Epithelial cell of proximal tubule (primary cell): ENCODE results near the gene TEDDM1. TPM values are rescaled to one million over a fixed set of nuclear protein-coding genes. Genes with fewer than 3 reads are reported as not detected.

Experiments used
- DNase-seq: peaks from one replicate; pipeline ENCODE4 v3.0.0-alpha.2; 2011; ENCODE audit warnings: low read depth
- H3K4me3 ChIP-seq: 2 replicates; pipeline ENCODE4 v1.5.1; 2011; ENCODE audit warnings: low read depth, mild to moderate bottlenecking, low read length
- CTCF ChIP-seq: conservative IDR thresholded peaks from 2 replicates; pipeline ENCODE4 v1.5.1; 2012; ENCODE audit warnings: low read depth, mild to moderate bottlenecking, low read length
- total RNA-seq: library from RNA; depleted of rRNA; stranded (reverse); fragments of >200 nt; gene quantifications from 2 replicates; pipeline ENCODE4 v1.2.3, GENCODE V29; 2015

Gene TEDDM1
- total RNA-seq, 1 donor from 2014 or later = not detected

GRCh38 chr1:182408435-182409075, 8.1 kb upstream of the TEDDM1 start:
- H3K4me3 ChIP-seq = no peak overlapping the region
- DNase-seq = no peak
- TF ChIP-seq CTCF = no peak

- H3K4me3 ChIP-seq = no peak overlapping the region
- no peak for TF ChIP-seq CTCF
- no peak for DNase-seq
Observed at GRCh38 chr1:182407724-182408123, 7.3 kb upstream of the TEDDM1 start.

GRCh38 chr1:182406012-182406411, 5.5 kb upstream of the TEDDM1 start:
- no peak for DNase-seq
- no peak overlapping the region for H3K4me3 ChIP-seq
- no peak for TF ChIP-seq CTCF

GRCh38 chr1:182405578-182405977, 5.1 kb upstream of the TEDDM1 start:
- no peak overlapping the region for H3K4me3 ChIP-seq
- no peak for TF ChIP-seq CTCF
- no peak for DNase-seq

- no peak for TF ChIP-seq CTCF
- DNase-seq = no peak
- no peak overlapping the region for H3K4me3 ChIP-seq
Observed at GRCh38 chr1:182404781-182405180, 4.3 kb upstream of the TEDDM1 start.

GRCh38 chr1:182397653-182398393, 2.6 kb downstream of the TEDDM1 start:
- DNase-seq = no peak
- no peak for TF ChIP-seq CTCF
- H3K4me3 ChIP-seq = no peak overlapping the region

- DNase-seq = no peak
- no peak overlapping the region for H3K4me3 ChIP-seq
- TF ChIP-seq CTCF = no peak
Observed at GRCh38 chr1:182395906-182396305, 4.6 kb downstream of the TEDDM1 start.
